Effector CD8-positive, alpha-beta T cell (primary cell): ENCODE measurements around the gene DNAI2.

Source experiments
- DNase-seq: peaks from one replicate; lab custom pipeline; 2025; lab: John Stamatoyannopoulos, UW

DNAI2 gene

DNA sequence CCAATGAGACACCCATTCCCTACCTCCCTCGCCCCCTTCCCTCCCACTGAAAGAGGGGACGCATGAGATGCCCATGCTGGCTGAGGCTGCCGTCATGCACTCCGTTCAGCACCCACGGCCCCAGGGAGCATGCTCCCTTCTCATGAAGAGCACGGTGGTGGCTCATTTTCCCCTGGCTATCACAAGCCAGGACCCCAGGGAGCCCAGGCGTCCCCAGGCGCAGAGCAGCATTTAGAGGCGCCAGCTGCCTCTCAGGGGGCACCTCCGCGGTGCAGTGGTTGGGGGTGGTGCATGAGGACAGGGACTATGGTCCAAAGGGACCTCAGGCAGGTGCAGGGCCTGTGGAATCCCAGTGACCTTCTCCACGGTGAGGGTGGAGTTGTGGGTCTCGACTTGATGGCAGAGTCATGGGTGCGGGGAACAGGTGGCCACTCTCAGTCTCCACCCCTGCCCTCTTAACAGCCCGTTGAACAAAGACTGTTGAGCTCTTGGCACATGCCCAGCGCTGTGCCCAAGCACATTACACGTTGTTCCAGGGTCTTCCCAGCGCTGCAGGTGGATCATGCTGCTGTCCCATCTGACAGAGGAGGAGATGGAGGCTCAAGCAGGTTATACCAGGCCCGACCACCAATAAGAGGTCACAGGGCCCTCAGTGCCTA, 65.6 kb downstream of the DNAI2 start:
- DNase-seq = no peak

DNA sequence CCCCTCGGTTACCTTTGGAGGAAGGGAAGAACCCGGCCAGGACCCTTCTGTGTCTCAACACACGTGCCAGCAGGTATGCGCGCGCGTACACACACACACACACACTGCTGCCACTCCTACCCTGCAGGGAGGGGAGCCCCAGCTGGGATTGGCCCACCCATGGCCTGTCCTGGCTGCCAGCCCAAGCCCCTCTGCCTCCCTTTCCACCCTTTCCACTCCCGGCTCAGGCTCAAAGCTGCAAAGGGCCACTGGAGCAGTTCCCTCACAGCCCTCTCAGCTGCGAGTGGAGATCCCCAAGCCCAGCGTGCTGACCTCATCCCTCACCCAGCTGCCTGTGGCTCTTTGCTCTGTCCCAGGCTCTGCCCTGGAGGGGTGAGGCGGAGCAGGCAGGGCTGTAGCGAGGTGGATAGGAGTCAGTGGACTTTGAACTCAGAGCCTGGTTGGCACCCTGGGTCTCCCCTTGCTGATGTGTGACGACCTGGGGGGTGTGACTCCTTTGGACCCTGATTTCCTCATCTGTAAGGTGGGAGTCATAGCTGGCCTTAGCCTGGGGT, 66.5 kb downstream of the DNAI2 start:
- no peak for DNase-seq

DNA sequence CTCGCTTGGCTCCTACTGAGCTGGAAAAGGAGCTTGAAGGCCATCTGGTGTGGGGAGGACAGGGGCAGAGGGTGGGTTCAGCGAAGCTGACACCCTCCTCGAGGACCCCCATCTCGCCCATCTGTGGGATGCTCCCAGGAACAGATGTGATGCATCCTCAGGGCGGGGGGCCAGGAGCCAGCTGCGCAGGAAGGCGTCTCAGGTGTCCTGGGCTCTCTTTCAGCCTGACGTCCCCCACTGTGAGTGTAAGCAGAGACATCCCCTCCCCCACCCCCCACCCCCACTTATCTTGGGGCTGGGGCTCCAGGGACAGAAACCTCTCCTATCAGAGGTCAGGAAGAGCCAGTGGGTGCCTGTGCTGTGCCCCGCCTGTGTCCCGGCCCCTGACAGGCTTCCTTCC, 68.2 kb downstream of the DNAI2 start:
- no peak for DNase-seq

- no peak for DNase-seq
Measured at GRCh38 chr17:74343121-74343520, 69.1 kb downstream of the DNAI2 start.

DNA sequence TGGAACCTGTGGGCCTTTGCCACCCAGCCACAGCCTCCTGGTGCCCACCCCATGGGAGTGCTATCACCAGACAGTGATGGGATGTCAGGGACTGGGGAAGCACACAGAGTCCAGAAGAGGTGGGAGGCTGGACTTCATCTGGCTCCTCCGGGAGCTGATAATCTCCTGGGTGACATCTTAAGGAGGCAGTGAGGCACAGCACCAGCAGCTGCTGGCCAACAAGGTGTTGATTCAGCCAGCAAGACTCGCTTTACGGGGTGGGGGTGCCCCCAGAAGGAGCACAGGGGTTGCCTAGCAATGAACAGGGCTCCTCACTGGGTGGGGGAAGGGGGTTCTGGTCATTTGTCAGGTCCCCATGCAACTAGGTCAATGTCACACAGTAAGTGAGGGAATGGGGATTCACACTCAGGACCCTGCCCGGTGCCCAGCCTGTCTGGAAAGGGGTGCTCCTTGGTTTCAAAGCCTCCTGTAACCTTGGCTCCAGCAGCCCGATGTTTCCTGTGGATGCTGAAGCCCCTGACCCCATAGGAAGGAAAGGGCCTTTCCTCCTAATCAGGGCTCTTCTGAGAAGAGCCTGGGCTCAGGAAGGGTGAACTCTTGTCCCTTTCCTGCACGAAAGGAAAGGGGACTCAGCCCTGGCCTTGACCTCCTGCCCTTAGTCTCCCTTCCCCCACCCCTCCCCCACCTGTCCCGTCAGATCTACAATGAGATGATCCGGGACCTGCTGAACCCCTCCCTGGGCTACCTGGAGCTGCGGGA, 69.7 kb downstream of the DNAI2 start:
- DNase-seq = no peak

DNA sequence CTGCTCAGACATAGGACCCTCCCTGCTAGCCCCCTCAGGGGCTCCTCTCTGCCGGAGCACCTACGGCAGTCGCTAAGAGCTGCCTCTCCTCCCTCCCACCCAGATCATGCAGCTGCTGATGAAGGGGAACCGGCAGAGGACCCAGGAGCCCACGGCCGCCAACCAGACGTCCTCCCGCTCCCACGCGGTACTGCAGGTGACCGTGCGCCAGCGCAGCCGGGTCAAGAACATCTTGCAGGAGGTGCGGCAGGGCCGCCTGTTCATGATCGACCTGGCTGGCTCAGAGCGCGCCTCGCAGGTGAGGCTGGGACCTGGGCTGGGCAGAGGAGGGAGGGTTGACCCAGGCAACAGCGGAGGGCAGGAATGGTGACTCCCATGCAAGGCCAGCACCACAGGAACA, 70.6 kb downstream of the DNAI2 start:
- no peak for DNase-seq

DNA sequence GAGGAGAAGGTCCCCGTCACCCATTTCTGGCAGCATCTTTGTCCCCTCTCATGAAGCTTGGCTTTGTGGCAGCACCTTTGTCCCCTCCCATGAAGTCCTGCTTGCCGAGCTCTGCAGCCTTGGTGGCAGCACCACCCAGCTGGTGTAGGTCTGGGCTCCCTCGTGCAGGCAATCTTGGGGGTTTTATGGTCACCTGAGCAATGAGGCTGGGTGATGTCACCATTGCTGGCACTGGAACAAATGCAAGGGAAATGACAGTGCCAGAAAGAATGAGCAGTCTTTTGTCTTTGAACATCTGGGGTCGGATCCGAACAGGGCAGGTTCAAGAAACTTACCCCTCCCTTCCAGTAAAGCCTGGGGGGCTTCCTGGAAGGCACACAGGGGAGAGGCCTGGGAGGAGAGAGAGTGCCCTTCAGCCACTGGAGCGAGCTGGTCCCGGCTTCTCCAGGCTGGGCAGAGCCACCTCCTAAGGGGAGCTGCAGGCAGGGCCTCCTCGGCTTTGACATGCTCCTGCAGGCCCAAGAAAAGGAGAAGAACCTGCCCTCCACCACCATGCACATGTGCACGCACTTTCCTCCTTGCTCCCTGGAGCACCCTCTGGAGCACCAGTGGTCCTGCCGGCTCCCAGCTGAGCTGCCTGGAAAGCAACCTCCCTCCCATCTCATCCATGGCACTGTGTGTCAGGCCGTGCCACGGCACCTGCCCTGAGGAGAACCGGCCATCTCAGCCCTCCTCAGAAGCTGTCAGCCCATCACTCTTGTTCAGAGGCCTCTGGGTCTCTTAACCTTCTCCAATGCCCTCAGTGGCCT, 71.6 kb downstream of the DNAI2 start:
- no peak for DNase-seq

DNA sequence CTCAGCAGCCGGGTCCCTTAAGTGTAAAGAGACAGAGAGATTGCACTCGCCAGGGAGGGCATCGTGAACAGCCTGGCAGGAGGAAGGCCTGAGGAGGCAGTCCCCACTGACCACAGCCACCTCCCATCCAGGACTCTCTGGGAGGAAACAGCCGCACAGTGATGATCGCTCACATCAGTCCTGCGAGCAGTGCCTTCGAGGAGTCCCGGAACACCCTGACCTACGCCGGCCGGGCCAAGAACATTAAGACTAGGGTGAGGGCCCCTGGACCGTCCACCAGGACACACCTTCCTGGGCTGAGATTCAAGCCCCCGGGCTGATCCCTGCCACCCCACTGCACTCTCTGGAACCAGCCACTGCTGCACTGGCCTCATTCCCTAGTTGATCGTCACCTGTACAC, 73.6 kb downstream of the DNAI2 start:
- no peak for DNase-seq

- DNase-seq = no peak
Measured at GRCh38 chr17:74349120-74349519, 75.1 kb downstream of the DNAI2 start.

DNA sequence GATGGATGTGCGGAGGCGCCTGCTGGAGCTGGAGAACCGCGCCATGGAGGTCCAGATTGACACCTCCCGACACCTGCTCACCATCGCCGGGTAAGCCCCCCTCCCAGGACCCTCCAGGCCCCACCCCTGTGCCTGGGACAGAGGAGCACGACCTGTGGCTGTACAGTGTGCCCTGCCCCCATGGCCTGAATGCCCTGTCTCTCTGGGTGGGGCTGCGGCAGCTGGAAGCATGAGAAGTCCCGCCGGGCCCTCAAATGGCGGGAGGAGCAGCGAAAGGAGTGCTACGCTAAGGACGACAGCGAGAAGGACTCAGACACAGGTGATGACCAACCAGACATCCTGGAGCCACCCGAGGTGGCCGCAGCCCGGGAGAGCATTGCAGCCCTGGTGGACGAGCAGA, 76.5 kb downstream of the DNAI2 start:
- no peak for DNase-seq

DNA sequence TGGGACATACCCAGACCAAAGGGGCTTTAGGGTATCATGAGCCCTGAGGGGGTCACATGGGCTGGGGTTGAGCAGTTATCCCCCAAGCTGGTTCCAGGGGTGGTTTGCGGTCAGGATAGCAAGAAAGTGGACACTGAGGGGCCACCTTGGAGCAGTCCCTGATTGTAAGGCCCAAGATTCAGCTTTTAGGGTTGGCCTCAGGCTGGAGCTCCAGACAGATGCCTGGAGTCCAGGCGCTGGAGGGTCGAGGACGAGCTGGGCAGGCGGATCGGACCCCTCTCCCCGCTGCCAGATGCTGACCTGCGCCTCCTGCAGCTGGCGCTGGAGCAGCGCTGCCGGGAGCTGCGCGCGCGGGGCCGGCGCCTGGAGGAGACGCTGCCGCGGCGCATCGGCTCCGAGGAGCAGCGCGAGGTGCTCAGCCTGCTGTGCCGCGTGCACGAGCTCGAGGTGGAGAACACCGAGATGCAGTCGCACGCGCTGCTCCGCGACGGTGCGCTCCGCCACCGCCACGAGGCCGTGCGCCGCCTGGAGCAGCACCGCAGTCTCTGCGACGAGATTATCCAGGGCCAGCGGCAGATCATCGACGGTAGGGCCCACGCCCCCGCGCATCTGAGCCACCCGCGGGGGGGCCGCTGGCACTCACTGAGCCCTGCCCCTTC, 77.6 kb downstream of the DNAI2 start:
- no peak for DNase-seq

DNA sequence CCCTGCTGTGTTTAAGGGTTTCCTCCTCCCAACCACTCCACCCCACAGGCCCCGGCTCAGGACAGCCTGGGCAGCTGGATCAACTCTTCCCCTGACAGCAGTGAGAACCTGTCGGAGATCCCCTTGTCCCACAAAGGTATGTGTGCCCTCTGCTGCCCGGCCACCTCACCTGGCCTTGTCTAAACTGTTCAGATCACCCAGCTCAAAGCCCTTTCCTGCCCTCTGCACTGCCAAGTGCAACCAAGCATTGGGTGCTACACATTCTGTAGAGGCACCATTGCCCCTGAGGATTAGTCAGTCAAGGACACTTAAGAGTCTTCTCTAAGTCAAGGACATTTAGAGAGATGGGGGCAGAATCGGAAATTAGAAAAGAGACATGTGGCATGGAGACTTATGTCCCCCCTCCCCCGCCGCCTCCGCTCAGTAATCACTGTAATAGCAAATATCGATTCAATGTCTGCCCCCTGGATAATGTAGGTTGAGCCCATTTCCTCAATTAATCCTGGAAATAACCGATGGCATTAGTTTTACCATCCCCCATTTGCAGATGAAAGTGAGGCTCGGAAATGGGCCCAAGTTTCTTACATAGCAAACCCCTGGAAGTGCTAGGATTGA, 79.5 kb downstream of the DNAI2 start:
- DNase-seq = no peak

GRCh38 chr17:74354123-74354522, 80.1 kb downstream of the DNAI2 start:
- DNase-seq = no peak

DNA sequence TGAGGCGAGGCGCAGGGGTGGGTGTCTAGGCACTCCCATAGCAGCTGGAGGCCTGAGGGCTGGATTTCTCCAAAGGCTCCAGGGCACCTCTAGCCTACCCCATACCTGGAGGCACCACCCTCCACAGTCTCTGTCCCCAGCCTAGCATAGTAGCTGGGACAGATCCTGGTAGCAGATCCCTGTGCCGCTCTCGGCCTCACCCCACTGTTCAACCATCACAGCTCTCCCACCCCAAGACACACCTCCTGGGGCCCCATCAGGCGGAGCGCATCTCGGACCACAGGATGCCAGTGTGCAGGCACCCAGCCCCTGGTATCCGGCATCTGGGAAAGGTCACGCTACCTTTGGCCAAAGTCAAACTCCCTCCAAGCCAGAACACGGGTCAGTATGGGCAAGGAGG, 80.5 kb downstream of the DNAI2 start:
- DNase-seq = no peak

GRCh38 chr17:74355065-74355464, 81.0 kb downstream of the DNAI2 start:
- DNase-seq = no peak

GRCh38 chr17:74356646-74357465, 82.8 kb downstream of the DNAI2 start:
- no peak for DNase-seq

DNA sequence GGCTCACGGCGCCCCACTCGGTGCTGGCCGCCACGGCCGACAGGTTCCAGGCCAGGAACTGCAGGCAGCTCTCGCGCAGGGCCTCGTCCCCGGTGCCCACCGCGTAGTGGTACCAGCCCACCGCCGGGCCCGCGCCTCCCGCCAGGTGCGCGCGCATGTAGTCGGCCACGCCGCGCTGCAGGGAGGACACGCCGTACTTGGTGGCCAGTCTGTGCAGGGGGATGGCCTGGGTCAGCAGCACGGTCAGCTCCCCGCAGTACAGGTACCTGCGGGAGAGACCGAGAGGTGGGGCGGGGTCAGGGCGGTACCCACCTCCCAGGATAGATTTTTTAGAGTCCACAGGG, 83.4 kb downstream of the DNAI2 start:
- DNase-seq = no peak

DNA sequence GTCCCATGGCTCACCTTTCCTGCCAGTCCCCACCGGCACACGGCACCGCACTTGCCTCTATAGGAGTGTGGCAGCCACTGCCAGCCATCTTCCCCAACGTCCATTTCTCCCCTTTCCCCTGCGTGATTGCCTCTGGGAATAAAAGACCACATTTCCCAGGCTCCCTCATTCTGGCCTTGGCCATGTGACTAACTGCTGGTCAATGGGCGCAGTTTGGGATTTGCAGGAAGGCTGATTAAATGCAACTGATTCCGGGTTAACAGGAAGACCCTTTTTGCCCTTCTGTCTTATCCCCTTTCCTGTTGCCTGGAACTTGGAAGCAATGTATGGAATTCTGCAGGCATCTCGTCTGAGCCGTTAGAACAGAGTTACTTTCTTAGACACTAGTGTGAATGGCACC, 84.7 kb downstream of the DNAI2 start:
- DNase-seq = no peak

GRCh38 chr17:74359916-74360315, 85.9 kb downstream of the DNAI2 start:
- no peak for DNase-seq

DNA sequence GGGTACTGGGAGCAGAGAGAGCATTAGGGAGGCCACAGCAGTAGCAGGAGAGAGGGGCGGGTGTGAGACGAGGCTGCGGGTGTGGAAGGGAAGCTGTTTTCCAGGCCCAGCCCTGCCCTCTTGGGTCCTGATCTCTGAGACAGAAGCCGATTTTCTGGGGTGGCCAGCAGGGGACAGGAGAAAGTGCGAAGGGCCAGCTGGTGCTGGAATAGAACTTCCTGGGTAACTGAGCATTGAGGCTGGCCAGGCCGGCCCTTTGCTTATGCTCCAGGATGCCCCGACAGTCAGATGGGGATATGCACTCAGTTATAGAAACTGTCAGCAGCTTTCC, 86.8 kb downstream of the DNAI2 start:
- DNase-seq = no peak
